A549 (cell line): ENCODE results near the gene FAM120A.

ENCODE experiments used
- CHD2 ChIP-seq: fragments of 150-350 bp; IDR thresholded peaks from 2 replicates; pipeline ENCODE4 v1.6.1; 2014; ENCODE audit warnings: low read length; ENCODE audit not compliant: partially characterized antibody
- EP300 ChIP-seq, 2 experiments: fragments of >200 bp; sonication (Bioruptor Twin); formaldehyde crosslinking; IDR thresholded peaks; 2 replicates in 1 of 2; 3 replicates in 1 of 2; pipeline ENCODE4 v1.6.1; 2016 to 2017
- KDM1A ChIP-seq: fragments of 200-600 bp; sonication (generic); IDR thresholded peaks from 2 replicates; pipeline ENCODE4 v1.6.1; 2016; ENCODE audit warnings: low read depth, mild to moderate bottlenecking
- NFE2L2 ChIP-seq: fragments of 150-350 bp; conservative IDR thresholded peaks from 2 replicates; pipeline ENCODE4 v1.6.1; 2014; ENCODE audit warnings: low read length
- POLR2A ChIP-seq: IDR thresholded peaks from 2 replicates; pipeline ENCODE4 v1.6.1; 2012; ENCODE audit warnings: mild to moderate bottlenecking, low read length
- RARB ChIP-seq: fragments of 250-450 bp; sonication (Bioruptor Pico); IDR thresholded peaks from 2 replicates; pipeline ENCODE4 v1.8.0; 2021; ENCODE audit warnings: mild to moderate bottlenecking, moderate library complexity
- RFX5 ChIP-seq: fragments of 450-650 bp; IDR thresholded peaks from 2 replicates; pipeline ENCODE4 v1.7.1; 2014; ENCODE audit warnings: antibody characterized with exemption, mild to moderate bottlenecking, moderate library complexity
- TF ChIP-seq, protein P1 (sequence below): fragments of >200 bp; sonication (Bioruptor Twin); formaldehyde crosslinking; IDR thresholded peaks from 3 replicates; pipeline ENCODE4 v1.5.1; 2016
- TF ChIP-seq, protein P2 (sequence below): fragments of 200-600 bp; sonication (generic); IDR thresholded peaks from 2 replicates; pipeline ENCODE4 v1.6.1; 2016; ENCODE audit warnings: antibody characterized with exemption, mild to moderate bottlenecking, moderate library complexity
- TF ChIP-seq, protein P3 (sequence below): fragments of 450-650 bp; IDR thresholded peaks from 2 replicates; pipeline ENCODE4 v1.6.1; 2014; ENCODE audit warnings: antibody characterized with exemption
- TF ChIP-seq, protein P4 (sequence below): IDR thresholded peaks from 2 replicates; pipeline ENCODE4 v1.6.1; 2012

DNA sequence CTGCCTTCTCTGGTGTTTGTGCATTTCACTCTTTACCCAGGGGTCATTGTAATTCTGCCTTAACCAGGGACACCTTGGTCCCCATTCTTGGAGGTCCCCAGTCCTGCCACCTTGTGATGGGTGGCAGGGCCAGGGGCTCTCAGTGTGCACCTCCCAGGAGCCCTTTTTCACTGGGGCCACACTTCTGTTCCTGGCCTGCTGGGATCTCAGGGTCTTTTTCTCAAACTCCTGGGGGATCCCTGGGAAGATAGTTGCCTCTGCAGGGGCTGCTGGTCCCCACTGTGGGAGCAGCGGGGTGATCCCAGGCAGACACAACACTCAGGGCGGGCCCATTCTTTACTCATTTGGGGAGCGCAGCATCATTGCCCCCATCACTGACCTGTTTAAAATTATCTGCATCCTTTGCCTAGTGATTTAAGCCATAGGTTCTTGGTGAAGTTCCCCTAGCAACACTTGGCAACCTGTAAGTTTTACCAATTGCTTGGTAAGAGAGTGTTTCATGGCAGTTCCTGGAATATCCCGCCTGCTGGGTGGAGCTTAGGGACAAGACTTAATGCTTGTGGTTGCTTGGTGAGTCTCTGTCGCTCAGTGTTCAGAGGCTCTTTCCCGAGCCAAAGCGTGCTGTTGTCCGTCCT is 140.6 kb downstream of the FAM120A start:
- TF ChIP-seq, protein P1, sequence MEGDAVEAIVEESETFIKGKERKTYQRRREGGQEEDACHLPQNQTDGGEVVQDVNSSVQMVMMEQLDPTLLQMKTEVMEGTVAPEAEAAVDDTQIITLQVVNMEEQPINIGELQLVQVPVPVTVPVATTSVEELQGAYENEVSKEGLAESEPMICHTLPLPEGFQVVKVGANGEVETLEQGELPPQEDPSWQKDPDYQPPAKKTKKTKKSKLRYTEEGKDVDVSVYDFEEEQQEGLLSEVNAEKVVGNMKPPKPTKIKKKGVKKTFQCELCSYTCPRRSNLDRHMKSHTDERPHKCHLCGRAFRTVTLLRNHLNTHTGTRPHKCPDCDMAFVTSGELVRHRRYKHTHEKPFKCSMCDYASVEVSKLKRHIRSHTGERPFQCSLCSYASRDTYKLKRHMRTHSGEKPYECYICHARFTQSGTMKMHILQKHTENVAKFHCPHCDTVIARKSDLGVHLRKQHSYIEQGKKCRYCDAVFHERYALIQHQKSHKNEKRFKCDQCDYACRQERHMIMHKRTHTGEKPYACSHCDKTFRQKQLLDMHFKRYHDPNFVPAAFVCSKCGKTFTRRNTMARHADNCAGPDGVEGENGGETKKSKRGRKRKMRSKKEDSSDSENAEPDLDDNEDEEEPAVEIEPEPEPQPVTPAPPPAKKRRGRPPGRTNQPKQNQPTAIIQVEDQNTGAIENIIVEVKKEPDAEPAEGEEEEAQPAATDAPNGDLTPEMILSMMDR, result no peak
- TF ChIP-seq RFX5, result peak; percentile 93
- no peak for TF ChIP-seq POLR2A
- TF ChIP-seq NFE2L2, result no peak
- no peak for TF ChIP-seq RARB (CRISPR knock-in tag)
- TF ChIP-seq, protein P2, sequence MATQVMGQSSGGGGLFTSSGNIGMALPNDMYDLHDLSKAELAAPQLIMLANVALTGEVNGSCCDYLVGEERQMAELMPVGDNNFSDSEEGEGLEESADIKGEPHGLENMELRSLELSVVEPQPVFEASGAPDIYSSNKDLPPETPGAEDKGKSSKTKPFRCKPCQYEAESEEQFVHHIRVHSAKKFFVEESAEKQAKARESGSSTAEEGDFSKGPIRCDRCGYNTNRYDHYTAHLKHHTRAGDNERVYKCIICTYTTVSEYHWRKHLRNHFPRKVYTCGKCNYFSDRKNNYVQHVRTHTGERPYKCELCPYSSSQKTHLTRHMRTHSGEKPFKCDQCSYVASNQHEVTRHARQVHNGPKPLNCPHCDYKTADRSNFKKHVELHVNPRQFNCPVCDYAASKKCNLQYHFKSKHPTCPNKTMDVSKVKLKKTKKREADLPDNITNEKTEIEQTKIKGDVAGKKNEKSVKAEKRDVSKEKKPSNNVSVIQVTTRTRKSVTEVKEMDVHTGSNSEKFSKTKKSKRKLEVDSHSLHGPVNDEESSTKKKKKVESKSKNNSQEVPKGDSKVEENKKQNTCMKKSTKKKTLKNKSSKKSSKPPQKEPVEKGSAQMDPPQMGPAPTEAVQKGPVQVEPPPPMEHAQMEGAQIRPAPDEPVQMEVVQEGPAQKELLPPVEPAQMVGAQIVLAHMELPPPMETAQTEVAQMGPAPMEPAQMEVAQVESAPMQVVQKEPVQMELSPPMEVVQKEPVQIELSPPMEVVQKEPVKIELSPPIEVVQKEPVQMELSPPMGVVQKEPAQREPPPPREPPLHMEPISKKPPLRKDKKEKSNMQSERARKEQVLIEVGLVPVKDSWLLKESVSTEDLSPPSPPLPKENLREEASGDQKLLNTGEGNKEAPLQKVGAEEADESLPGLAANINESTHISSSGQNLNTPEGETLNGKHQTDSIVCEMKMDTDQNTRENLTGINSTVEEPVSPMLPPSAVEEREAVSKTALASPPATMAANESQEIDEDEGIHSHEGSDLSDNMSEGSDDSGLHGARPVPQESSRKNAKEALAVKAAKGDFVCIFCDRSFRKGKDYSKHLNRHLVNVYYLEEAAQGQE, result no peak
- TF ChIP-seq, protein P3, sequence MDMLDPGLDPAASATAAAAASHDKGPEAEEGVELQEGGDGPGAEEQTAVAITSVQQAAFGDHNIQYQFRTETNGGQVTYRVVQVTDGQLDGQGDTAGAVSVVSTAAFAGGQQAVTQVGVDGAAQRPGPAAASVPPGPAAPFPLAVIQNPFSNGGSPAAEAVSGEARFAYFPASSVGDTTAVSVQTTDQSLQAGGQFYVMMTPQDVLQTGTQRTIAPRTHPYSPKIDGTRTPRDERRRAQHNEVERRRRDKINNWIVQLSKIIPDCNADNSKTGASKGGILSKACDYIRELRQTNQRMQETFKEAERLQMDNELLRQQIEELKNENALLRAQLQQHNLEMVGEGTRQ, result no peak
- TF ChIP-seq CHD2, result no peak
- no peak for TF ChIP-seq EP300 (IDR thresholded peaks at IDR 0.05)
- no peak for TF ChIP-seq KDM1A
- TF ChIP-seq, protein P4, sequence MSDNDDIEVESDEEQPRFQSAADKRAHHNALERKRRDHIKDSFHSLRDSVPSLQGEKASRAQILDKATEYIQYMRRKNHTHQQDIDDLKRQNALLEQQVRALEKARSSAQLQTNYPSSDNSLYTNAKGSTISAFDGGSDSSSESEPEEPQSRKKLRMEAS, result no peak
